GM21619 (cell line): ENCODE results near the gene PTPRG.

ENCODE experiments used
- ATAC-seq: cut with Tn5 transposase; IDR thresholded peaks from one replicate; pipeline ENCODE4 v1.9.1; 2021; ENCODE audit not compliant: unreplicated experiment

PTPRG gene

DNA sequence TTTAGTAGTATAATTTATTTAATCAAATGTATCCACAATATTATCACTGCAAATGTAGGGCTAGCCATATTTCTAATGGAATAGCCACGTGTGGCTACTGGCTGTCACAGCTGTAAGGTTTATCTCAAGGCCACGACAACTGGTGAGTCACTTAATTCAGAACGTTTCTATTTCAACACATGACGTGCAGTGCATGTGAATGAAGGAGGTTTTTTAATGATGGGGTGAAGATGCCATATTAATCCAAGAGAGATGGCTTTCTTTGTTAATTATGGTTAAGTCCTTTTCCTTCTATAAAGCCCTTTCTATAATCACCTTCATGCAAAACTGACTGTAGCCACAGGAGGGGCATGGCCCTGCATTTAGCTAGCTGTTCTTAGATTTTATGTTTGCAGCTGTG, 600.0 kb downstream of the PTPRG start:
- ATAC-seq = no peak

DNA sequence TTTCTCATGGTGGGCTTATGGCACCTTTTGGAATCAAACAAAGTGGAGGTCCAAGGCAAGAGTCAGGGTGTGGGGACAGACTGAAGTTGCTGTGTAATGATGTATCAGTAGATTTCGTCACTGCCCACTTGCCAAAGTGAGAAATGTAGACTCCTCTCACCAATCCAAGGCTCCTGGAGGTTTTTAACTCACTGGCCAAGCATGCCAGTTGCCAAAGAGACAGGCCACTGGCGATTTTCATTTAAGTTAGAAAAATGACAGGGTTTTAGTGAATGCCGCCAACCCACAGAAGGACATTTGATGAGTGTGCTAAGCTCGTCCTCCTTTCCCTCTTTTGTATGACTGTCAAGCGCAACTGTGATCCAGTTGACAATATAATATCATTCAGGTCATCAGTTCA, 602.8 kb downstream of the PTPRG start:
- ATAC-seq = no peak

GRCh38 chr3:62164746-62165145, 603.4 kb downstream of the PTPRG start:
- ATAC-seq = no peak

GRCh38 chr3:62167566-62168262, 606.3 kb downstream of the PTPRG start:
- no peak for ATAC-seq

GRCh38 chr3:62168356-62168755, 607.0 kb downstream of the PTPRG start:
- no peak for ATAC-seq

- ATAC-seq = no peak
Observed at GRCh38 chr3:62169906-62170660, 608.7 kb downstream of the PTPRG start.

DNA sequence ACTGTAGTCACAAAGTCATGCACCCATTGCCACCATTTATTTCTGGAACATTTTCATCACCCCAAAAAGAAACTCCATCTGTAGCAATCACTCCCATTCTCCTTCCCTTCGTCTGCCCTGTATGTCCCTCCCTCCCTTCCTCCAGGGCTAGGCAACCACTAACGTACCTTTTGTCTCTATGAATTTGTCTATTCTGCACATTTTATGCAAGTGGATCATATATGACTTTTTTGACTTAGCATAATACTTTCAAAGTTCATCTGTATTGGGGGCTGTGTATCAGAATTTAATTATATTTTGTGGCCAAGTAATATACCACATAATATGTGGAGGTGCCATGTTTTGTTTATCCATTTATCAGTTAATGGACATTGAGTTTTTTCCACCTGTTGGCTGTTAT, 610.4 kb downstream of the PTPRG start:
- no peak for ATAC-seq

DNA sequence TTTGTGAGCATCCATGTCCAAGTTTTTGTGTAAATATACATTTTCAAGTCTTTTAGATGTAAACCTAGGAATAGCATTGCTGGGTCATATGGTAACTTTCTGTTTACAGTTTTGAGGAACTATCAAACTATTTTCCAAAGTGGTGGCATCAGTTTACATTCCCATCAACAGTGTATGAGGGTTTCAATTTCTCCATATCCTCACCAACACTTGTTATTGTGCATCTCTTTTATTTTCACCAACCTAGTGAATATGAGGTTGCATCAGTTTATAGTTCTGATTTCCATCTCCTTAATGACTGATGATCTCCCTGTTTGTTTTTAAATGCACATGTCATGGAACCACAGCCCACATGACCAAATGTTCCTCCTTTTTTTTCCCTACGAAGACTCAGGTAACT, 610.8 kb downstream of the PTPRG start:
- no peak for ATAC-seq

- ATAC-seq = no peak
Observed at GRCh38 chr3:62173939-62174515, 612.7 kb downstream of the PTPRG start.

DNA sequence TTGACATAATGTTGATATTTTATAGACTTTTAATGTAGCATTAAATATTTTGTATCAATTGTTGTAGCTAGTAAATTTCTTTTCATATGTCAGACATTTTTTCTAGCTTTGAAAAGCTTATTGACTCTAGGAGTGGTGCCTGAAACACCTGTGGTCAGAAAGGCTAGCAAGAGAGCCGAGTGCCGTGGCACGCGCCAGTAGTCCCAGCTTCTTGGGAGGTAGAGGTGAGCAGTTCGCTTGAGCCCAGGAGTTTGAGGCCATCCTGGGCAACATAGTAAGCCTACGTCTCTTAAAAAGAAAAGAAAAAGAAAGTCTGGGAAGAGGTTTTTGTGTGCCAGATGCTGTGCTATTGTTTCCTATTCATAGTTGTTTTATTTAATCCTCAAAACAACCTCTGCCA, 613.8 kb downstream of the PTPRG start:
- ATAC-seq = no peak

DNA sequence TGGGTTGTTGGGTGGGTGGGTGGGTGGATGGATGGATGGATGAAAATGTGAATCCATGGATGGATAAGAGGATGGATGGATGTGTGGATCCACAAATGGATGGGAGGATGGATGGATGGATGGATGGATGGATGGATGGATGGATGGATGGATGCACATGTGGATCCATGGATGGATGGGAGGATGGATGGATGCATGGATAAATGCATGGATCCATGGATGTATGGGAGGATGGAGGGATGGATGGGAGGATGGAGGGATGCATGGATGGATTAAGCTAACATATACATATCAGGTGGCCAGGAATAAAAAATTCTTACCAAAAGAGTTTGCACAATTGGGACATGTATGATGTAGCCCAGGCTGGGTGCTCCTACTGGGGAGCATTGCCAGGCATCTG, 616.7 kb downstream of the PTPRG start:
- no peak for ATAC-seq

DNA sequence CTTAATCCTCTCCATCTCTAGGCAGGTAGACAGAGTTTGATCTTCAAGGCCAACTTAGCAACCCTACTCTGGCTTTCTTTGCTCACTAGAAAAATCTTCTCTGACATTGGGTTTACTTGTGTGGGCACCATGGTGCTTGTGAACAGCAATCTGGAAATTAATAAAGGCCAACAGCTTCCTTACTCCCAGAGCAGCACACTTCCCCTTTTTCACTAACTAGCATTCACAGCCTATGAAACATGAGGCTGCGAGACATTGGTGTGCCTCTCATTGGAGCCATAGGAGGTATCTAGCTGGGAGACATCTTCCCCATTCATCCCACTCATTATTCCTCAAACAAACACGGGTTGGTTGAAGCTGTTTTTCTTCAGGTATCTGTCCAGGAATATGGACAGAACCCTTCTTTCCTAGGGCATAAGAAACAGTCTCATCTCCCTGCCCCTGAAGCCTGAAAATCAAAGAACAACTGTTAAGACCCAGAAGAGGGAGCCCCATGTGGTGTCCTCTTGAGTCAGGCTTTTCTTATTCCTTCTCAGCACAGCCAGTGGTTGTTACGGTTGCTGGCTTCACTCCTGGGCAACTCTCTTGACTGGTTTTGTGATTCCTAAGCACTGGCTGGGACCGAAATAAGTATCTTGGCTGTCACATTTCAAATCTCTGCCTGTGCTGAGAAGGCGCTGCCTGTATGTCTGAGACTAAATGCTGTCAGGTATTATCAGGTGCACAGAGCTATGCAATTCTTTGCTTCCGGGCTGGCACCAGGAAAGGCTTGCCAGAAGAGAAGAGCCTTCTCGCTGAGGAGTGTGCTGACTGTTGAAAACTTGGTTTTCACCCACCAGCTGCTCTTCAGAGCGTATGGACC, 617.6 kb downstream of the PTPRG start:
- no peak for ATAC-seq

- no peak for ATAC-seq
Observed at GRCh38 chr3:62180514-62180913, 619.1 kb downstream of the PTPRG start.

GRCh38 chr3:62183087-62183486, 621.7 kb downstream of the PTPRG start:
- no peak for ATAC-seq

DNA sequence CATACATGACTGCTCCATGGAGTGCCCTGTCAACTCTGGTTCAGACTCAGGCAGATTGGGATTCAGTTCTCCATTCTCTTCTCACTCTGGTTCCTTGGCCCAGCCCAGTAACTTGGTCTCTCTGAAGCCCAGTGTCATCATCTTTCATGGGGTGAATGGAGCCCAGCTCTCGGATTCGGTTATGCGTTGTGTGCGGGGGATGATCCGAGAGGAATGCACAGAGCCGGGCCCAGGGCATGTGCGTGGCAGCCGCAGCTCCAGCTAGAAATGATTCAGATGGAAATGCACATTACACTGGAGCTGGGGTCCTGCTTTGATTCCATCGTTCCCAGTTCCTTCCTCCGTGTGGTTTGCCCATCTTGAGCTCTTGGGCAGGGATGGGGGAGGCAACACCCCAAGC, 622.6 kb downstream of the PTPRG start:
- no peak for ATAC-seq

- no peak for ATAC-seq
Observed at GRCh38 chr3:62184559-62184958, 623.2 kb downstream of the PTPRG start.

- no peak for ATAC-seq
Observed at GRCh38 chr3:62187022-62187431, 625.7 kb downstream of the PTPRG start.

DNA sequence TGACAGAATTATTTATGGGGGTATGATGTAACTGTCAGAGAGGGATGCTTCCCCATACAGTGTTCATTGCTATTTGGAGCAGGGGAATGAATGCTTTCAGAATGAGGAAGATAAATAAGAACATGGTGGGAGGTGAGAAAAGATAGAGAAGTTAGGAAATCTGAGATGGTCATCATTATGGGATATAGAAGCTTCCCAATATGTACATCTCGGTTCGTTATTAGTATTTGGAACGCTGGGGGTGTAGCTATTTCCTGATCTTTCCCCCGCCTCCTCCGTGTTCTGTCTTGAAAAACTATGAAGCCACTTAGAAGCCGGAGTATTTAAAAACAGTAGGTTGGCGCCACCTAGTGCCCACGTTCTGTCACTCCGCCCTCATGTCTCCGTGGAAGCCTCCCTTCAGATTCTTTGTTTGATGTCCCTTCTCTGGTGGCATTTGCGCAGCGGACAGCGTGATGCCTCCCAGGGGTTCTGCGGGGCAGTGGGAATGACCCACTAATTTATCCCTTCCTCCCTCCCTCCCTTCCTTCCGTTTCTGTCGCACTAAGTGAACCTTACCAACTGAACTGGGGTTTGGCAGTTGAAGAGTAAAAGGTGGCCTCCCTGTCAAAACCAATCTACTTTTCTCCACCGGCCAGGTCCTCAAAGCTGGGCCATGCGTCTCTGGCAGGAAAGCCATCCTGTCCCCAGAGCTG, 627.5 kb downstream of the PTPRG start:
- ATAC-seq = peak; percentile 86

- no peak for ATAC-seq
Observed at GRCh38 chr3:62189376-62189698, 628.0 kb downstream of the PTPRG start.

- ATAC-seq = no peak
Observed at GRCh38 chr3:62192891-62193290, 631.5 kb downstream of the PTPRG start.
